HG03558 (cell line): ENCODE results near the gene CYP26A1.

Source experiments
- ATAC-seq: cut with Tn5 transposase; IDR thresholded peaks from one replicate; pipeline ENCODE4 v1.9.1; 2021; ENCODE audit warnings: moderate number of reproducible peaks; ENCODE audit not compliant: unreplicated experiment; ENCODE audit errors: extremely low read depth

The CYP26A1 gene, protein sequence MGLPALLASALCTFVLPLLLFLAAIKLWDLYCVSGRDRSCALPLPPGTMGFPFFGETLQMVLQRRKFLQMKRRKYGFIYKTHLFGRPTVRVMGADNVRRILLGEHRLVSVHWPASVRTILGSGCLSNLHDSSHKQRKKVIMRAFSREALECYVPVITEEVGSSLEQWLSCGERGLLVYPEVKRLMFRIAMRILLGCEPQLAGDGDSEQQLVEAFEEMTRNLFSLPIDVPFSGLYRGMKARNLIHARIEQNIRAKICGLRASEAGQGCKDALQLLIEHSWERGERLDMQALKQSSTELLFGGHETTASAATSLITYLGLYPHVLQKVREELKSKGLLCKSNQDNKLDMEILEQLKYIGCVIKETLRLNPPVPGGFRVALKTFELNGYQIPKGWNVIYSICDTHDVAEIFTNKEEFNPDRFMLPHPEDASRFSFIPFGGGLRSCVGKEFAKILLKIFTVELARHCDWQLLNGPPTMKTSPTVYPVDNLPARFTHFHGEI

DNA sequence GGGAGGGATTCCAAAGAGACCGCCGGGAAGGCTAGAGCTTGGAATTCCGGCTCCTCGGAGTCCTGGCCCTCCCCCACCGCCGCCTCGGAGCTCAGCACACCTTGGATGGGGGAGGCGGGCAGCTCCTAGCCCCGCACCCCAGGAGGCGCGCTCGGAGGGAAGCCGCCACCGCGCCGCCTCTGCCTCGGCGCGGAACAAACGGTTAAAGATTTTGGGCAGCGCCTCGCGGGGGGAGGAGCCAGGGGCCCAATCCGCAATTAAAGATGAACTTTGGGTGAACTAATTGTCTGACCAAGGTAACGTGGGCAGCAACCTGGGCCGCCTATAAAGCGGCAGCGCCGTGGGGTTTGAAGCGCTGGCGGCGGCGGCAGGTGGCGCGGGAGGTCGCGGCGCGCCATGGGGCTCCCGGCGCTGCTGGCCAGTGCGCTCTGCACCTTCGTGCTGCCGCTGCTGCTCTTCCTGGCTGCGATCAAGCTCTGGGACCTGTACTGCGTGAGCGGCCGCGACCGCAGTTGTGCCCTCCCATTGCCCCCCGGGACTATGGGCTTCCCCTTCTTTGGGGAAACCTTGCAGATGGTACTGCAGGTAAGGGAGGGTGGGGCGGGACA lies at the start of gene CYP26A1:
CYP26A1 (plus strand) TSS at position 355 of the 608 bp plus-strand sequence; CDS start at position 397, 42 bp downstream.
- ATAC-seq: no peak

DNA sequence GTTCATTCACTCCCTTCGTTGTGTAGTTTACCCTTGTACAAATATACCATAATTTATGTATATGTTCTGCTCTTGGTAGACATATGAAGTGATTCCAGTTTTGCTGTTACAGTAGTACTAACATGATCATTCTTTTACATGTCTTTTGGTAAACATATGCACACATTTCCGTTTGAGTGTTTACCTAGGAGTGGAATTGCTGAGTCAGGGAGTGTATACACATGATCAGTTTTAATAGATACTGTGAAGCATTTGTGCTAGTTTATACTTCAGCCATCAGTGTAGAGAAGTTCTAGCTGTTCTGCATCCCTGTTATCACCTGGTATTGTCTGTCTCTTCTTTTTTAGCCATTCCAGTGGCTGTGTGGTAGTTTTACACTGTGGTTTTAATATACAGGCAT lies 47.6 kb upstream of the CYP26A1 start:
- ATAC-seq: no peak

DNA sequence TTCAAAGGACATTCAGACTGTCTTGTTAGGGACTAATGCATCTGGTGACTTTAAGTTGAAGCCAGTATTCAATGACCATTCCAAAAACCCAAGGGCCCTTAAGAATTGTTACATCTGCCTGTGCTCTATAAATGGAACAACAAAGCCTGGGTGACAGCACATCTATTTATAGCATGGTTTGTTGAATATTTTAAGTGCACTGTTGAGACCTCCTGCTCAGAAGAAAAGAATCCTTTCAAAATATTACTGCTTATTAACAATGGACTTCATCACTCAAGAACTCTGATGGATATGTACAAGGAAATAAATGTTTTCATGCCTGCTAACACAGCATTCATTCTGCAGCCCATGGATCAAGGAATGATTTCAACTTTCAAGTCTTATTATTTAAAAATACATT lies 46.2 kb upstream of the CYP26A1 start:
- no peak for ATAC-seq

DNA sequence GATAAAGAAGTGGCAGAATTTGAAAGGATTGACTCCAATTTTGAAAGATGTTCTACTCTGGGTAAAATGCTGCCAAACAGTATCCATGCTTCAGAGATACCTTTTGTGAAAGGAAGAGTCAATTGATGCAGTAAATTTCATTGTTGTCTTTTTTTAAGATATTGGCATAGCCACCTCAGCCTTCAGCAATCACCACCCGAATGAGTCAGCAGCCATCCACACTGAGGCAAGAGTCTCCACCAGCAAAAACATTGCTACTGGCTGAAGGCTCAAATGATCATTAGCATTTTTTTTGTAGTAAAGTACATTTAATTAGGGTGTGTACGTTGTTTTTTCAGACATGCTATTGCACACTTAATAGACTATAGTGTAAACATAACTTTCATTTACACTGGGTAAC lies 44.8 kb upstream of the CYP26A1 start:
- ATAC-seq: no peak

DNA sequence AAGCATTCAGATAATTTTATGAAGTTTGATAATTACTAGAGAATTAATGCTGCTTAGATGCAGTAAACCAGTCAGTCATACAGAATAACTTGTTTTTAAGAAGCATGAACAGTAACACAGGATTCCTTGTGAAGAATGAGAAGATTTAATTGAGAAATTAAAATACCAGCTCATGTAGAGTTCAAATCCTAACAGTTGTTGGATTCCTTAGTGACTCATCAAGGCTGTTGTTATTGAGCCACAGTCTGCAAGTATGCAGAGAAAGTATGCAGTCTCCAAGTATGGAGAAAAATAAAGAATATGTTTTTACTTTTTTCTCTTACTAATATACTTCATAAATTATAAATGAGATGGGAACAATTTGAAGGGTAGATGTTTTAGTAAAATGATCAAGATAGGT lies 43.3 kb upstream of the CYP26A1 start:
- ATAC-seq: no peak

DNA sequence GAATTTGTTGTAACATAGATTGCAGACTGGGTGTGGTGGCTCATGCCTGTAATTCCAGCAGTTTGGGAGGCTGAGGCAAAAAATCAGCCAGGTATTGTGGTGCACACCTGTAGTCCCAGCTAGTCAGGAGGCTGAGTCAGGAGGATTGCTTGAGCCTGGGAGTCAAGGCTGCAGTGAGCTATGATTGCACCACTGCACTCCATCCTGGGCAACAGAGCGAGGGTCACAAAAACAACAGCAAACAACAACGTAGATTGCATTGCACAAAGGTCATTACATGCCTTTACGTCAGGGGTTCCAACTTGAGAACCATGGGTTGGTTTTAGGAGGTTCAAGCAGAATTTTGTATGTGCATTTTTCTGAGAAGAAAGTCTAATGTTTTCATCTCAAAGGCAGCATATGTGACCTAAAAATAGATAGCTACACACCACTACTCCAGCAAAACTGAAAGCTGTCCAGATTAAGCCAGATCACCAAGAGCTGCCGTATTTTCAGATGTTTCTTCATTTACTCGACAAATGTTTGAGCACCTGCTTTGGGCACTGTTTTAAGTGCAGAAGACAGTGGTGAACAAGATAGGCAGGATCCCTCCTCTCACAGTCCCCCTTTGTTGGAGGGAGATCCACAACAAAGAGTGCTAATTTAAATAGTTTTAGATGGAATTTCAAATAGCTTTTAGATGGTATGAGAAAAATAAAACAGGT lies 41.4 kb upstream of the CYP26A1 start:
- ATAC-seq: no peak

DNA sequence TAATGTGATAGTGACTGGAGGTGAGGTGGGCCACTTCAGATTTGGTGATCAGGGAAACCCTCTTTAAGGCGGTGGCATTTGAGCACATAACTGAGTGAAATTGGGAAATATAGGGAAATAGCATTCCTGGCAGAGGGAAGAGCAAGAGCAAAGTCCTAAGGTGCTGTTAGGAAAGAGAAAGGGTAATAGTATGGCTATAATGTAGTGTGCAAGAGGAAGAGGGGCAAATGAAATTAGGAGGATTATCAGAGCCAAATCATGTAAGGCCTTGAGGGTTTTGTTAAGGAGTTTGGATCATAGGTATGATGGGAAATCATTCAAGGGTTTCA lies 40.9 kb upstream of the CYP26A1 start:
- no peak for ATAC-seq

DNA sequence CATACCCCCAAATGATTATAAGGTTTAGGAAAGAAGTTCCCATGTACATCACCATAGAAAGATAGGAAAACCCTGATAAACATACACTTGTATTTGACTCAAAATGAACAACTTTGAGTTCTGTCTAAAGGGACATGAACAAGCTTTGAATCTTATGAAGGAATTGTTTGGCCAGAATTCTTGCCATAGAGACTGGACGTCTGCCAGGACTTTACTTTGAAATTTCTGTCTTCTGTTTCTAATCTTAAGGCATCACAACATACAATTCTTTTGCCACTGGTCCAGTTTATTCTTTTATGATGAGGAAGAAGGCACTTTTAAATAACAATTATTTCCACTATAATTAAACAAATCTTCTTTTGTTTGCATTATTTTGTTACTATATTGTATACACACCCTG lies 39.3 kb upstream of the CYP26A1 start:
- no peak for ATAC-seq

DNA sequence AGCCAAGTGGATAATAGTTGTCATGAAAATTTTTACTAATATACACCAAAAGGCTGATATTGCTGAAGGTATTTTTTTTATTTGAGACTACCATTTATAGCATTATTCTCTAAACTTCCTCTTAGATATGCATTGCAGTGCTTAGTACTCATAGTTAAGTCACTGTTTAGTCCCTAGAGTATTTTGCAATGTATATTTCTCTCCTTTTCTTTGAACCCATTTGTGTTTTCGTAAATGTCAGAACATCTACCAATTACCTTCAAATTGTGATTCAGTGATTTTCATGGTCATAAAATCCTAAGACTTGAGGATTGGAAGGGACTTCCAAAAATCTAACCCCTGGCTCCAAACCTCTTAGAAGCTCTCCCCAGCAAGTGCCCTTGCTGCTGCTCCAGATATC lies 34.6 kb upstream of the CYP26A1 start:
- no peak for ATAC-seq

DNA sequence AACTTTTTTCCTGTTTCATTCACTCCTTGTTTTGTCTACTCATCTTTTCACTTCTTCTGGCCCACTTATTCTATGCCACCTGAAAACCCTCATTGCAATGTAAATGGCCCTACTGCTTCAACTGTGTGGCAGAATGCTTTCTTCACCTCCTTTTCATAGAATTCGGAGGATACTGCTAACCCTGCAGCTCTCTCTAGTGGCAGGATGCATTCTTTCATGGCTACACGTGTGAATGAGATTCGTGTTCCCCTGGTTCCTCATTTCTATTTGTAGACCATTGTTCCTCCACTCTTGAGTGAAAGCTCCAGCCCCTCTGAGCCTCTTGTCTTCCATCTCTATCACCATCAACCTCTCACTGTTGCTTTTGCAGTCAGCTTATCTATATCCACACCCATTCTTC lies 34.0 kb upstream of the CYP26A1 start:
- no peak for ATAC-seq

DNA sequence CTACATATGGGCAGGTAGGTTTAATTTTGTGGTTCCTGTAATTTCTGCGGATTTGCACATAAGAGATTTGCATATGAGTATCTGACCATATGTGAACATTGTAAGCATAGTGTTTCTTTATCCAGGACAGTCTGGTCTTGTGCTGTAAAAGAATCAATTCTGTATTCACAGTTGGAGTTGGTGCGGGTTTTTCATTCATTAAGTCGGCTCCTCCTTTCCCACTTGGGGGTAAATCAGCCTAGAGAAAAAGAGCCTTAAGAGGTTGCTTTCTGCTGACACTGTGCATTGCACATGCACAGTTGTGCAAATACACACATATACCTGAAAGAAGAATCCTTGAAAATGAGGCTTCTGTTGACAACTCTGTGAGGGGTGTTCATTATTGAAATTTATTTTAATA lies 19.2 kb upstream of the CYP26A1 start:
- ATAC-seq: no peak

DNA sequence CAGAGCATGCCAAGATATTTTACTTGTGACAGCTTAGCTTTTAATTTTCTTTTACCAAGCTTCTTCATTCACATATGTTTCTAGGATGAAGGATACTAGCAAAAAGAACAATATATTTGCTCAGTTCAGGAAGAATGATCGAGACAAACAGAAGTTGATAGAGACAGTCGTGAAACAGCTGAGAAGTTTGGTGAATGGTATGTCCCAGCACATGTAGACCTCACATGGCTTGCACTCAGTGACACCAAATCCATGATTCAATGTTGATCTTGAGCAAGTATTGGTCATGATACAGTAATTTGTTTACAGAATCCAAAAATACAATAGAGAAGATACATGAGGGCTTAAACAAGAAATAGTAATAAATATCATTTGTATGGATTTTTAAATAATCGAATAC lies 15.6 kb upstream of the CYP26A1 start:
- no peak for ATAC-seq

DNA sequence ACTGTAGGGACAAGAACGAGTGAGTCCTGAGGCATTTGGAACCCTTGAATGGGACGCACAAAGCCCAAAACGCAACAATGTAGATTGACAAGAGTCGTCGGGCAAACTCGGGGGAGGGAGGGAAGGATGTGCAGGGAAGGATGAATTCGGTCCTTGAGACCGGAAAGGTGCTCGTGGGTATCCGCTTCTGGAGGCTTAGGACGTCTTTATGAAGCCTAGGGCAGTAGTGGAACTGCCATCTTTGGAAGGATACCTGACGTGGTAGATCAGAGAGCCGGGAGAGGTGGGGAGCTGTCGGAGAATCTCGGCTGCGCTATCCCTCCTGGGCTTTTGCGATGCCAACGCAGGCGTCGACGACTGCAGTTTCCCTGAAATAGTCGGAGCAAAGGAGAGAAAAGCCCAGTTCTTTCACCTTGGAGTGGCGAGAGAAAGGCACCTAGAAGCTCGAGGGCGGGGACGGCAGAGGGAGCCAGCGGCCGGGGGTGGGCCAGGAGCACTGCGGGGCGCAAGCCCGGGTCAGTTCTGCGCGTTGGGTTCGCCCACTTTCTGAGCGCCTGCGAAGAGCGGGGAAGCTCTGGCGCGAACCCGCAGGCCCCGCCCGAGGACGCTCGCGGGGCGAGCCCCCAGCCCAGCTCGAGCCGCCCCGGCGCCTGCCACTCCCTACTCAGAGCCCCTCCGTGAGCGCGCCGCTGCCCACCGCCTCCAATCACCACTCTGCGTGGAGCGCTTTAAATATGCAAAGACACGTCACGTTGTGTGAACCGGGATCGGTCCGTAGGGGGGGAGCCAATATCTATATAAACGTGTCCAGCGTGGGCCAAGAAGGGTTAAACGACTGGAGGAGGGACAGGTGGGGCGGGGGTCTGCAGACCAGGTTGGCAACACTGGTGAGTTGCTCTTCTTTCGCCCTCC lies 13.5 kb upstream of the CYP26A1 start, which contains the start of gene CYP26C1:
CYP26C1 (plus strand) TSS at position 824 of the 912 bp plus-strand sequence. CDS start 466 bp downstream, outside the sequence.
- ATAC-seq: no peak

DNA sequence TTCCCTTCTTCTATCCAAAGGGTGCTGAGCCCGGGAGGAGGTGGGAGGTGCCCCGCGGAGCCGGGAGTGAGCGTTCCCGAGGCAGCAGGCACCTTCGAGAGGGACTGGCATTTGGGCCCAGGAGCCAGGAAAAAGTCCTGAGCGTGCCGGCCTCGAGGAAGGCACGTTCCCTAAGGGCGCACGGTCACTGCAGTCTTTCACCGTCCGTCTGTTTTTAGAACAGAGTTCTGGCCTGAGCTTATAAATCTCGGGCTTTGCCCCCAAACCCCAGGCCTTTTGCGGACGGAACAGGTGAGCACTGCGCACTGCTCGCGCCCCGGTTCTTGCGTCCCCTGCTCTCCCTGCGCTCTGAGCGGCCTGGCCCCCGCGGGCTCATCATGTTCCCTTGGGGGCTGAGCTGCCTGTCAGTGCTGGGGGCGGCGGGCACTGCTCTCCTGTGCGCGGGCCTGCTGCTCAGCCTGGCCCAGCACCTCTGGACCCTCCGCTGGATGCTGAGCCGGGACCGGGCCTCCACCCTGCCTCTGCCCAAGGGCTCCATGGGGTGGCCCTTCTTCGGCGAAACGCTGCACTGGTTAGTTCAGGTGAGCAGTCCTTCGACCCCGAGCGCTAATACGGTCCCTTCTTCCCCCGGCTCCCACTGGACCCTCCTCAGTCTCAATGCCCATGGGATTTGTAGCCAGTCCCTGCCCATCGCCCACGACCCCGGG lies 12.7 kb upstream of the CYP26A1 start:
- no peak for ATAC-seq

DNA sequence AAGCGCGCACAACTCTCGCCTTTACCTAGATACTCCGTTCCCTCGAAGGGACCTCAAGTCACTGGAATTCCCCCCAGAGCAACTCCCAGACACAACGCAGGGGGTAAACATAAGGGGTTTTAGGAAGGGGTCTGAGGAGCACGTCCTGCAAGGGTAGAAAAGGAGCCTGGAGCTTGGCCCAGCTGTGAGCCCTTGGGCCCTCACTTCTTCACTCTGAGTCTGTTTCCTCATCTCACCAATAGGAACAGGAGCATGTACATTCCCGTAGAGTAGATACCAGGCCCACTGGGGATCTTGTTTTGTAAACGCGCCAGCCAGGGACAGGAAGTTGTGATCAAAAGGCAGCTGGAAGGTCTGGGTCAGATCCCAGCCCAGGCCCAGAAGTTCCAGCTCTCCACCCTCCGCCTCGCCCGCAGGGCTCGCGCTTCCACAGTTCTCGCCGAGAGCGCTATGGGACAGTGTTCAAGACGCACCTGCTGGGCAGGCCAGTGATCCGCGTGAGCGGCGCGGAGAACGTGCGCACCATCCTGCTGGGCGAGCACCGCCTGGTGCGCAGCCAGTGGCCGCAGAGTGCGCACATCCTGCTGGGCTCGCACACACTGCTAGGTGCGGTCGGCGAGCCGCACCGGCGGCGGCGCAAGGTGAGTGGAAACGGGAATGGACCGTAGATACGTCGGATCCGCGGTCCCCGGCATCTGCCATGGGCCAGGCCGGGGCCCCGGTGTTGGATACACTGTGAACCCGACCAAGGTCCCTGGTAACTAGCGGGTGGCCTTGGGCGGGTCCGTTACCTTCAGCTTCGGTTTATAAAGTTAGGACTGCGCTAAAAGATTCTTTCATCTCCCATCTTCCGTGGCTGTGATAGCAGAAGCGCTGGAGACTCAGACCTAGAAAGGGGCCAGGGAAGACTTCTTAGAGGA lies 11.8 kb upstream of the CYP26A1 start:
- no peak for ATAC-seq

DNA sequence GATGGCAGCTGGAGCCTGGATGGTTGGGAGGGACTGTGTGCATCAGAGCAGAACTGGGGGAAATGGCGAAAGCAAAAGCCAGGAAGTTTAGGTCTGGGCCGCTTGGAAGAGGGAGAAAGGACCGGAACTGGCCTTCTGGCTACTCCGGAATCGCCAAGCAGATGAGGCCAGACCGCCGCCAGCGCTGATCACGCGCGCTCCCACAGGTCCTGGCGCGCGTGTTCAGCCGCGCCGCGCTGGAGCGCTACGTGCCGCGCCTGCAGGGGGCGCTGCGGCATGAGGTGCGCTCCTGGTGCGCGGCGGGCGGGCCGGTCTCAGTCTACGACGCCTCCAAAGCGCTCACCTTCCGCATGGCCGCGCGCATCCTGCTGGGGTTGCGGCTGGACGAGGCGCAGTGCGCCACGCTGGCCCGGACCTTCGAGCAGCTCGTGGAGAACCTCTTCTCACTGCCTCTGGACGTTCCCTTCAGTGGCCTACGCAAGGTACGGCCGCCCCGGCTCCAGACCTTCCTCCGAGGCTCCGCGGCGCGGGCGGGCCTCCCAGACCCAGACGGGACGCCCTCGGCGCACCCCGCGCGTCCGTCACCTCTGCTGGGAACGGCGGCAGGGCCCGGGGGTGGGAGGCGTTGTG lies 11.1 kb upstream of the CYP26A1 start:
- ATAC-seq: no peak

DNA sequence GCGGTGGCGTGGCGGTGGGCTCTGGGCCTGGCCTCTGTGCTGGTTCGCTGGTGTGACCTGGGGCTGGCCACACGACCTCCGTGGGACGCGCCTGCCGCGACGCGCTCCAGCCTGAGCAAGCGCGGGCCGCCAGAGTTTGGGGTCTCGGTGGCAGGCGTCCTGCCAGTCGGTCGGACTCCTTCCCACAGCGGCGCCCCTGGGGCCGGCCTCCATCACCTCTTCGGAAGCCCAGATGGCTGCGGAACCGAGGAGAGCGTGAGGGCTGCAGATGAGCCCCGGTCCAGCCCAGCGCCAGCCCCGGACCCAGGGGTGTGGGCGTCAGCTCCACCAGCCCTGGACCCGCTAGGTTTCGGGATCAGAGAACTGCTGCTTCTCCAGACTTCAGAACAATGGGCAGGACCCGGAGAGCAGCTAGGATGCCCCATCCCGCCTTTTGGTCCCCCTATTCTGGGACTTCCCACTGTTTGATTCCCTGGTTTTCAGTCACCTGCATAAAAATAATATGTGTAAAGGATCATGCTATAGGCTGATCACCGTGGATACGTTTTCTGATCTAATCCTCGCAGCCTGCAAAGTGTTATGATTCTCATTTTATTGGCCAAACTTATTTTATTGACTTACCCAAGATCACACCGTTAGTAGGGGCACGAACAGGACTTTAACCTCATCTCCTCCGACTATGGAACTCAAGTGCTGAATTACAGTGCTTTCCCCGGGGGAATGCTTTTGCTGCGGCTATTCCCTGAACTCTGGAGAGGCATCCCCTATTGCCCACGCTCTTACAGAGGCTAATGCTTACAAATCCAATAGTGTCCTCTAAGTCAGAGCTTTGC lies 10.3 kb upstream of the CYP26A1 start:
- ATAC-seq: no peak
